ENCODE results near the gene RUNX2.

Gene RUNX2

GRCh38 chr6:45704056-45704800, 376.1 kb downstream of the RUNX2 start:
- no peak for DNase-seq (ENCODE audit: low spot score)

- no peak for DNase-seq (ENCODE audit: low spot score)
These were observed 377.2 kb downstream of the RUNX2 start for GRCh38 chr6:45705137-45705855.

DNA sequence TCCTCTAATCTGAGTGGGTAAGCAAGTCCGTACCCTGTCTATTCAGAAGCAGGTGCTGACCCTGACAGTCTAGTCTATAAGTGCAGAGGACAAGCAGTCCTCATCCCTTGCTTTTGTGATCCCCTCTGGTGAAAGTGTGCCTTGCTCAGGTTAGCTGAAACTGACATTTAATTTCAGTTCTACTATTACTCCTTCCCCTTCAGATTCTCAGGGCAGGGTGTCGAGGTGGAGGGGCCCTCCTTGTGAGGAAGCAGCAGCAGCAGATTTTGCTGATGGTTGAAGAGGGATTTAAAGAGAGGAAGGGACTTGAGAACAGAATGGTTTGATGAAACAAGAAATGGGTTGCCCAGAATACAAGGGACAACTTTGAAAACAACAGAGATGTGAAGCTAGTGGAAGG, 378.2 kb downstream of the RUNX2 start:
- no peak for DNase-seq (ENCODE audit: low spot score)

DNA sequence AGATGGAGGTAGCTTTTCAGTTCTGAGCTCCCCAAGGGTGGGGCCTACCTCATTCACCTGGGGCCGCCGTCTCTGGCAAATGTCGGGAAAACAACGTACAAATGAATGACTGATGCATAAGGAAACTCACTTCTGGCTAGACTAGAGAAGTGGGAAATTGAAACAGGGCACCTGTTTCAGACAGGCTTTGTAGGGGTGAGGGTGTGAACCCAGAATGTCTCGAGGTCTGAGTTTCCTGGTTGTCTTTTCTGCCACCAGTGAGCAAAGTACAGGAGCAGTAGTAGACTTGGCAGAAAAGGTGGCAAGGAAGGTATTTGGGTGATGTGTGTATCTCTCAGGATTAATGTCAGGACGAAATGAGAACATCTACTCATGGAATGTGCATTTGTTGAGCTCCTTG, 379.0 kb downstream of the RUNX2 start:
- DNase-seq (ENCODE audit: low spot score) = no peak

DNA sequence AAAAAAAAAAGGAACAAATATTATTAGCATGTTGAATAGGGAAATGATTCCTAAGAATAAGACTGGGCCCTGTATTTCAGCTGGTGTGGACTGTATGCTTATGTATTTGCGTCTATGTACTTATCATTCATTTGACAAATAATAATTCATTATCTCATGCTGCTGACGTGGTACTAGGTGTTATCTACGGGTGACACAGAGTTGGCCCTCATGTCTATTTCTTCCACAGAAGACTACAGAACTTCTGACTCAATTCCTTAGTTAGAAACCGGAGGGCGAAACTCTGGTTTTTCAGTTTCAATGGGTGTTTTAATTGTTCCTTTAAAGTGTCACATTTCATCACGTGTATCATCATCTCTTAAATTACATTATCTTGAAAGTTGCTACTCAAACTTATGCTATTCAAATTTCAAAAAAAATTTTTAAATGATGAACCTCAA, 381.7 kb downstream of the RUNX2 start:
- no peak for DNase-seq (ENCODE audit: low spot score)

DNA sequence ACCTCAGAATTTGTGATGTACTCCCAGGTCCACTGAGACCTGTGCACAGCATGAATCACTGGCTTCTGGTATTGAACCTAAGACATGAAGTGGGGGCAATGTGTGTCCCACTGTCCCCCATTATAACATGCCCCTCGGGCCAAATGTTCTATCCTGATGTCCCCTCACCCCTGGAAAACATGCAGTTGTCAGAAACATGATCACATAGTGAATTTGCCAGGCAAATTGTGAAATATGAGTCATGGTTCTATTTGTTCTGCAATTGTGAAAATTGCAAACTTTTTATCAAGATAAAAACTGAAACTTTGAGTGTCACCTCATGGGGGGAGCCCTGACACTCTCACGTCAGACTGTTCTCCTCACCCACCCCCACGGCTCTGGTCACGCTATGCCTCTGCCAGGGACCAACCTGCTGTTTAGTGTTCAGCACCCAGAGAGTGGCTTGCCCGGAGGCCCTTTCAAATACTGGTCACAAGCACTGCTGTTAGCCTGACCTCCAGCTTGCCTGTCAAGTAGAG, 382.2 kb downstream of the RUNX2 start:
- DNase-seq (ENCODE audit: low spot score) = no peak

DNA sequence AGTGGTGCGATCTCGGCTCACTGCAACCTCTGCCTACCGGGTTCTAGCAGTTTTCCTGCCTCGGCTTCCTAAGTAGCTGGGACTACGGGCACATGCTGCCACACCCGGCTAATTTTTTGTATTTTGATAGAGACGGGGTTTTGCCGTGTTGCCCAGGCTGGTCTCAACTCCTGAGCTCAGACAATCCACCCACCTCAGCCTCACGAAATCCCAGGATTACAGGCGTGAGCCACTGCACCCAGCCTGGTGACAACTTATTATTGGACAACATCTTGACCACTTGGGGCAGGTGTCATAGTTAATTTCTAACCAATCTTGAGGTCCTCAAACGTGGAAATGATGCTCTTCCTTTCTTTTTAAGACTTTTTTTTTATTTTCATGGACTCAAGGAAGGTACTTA, 383.9 kb downstream of the RUNX2 start:
- DNase-seq (ENCODE audit: low spot score) = no peak

GRCh38 chr6:45712786-45713185, 384.7 kb downstream of the RUNX2 start:
- no peak for DNase-seq (ENCODE audit: low spot score)

Data from Ammon's horn (tissue), 1 donor.